ENCODE results near the gene RAD51B.
"Not testable (repeated sequence)": the region's sequence is repeated elsewhere in the genome, so short reads cannot be mapped to it uniquely, and the experiment has no call there.

RAD51B gene

DNA sequence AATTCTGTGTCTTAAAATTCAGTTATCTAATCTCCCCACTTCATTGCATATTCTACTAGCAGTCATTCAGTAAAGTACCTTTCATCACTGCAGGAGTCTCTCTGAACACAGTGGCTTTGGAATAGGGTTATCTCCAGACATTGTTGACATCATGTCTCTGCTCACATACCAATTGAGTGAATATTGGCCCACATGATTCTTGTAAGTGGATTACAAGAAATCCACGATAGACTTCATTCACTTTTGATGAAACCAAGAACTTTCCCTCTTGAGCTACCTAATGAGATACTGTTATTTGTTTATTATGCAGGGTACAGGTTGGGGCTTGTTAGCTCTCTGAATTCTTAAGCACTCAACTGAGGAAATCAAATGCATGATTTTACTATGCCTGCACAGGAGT is 284.9 kb downstream of the RAD51B start:
- no peak overlapping the region for H3K27ac ChIP-seq (ENCODE audit: low read depth, low read length)
- no peak overlapping the region for H3K4me3 ChIP-seq (ENCODE audit: low read length)
- peaks cover 29% of the 10 kb centered on the region for H3K4me1 ChIP-seq (ENCODE audit: insufficient read depth, low read length)
- no peak overlapping the region for H3K9ac ChIP-seq (ENCODE audit: low read depth, low read length)
- H3K9me3 ChIP-seq (ENCODE audit: insufficient read depth, low read depth, low read length) = peaks cover 35% of the 10 kb centered on the region
- WGBS = 60% methylated on average over 1 of the region's 1 CpG
- H3K36me3 ChIP-seq (ENCODE audit: insufficient read depth, low read length) = no peaks in the 10 kb centered on the region
- H3K27me3 ChIP-seq (ENCODE audit: insufficient read depth, low read length) = no peaks in the 10 kb centered on the region

- H3K27me3 ChIP-seq (ENCODE audit: insufficient read depth, low read length) = no peaks in the 10 kb centered on the region
- WGBS = 79% methylated on average over 2 of the region's 2 CpGs
- no peak overlapping the region for H3K27ac ChIP-seq (ENCODE audit: low read depth, low read length)
- peaks cover 29% of the 10 kb centered on the region for H3K4me1 ChIP-seq (ENCODE audit: insufficient read depth, low read length)
- H3K4me3 ChIP-seq (ENCODE audit: low read length) = no peak overlapping the region
- H3K36me3 ChIP-seq (ENCODE audit: insufficient read depth, low read length) = no peaks in the 10 kb centered on the region
- no peak overlapping the region for H3K9ac ChIP-seq (ENCODE audit: low read depth, low read length)
- peaks cover 22% of the 10 kb centered on the region for H3K9me3 ChIP-seq (ENCODE audit: insufficient read depth, low read depth, low read length)
These were observed 286.2 kb downstream of the RAD51B start for GRCh38 chr14:68105816-68106215.

- Histone ChIP-seq H3K9me3 (ENCODE audit: insufficient read depth, low read depth, low read length) (peaks cover 15% of the 10 kb centered on the region), H3K4me3 (ENCODE audit: low read length) (no peak overlapping the region)
These were observed 286.9 kb downstream of the RAD51B start for GRCh38 chr14:68106456-68106855.

DNA sequence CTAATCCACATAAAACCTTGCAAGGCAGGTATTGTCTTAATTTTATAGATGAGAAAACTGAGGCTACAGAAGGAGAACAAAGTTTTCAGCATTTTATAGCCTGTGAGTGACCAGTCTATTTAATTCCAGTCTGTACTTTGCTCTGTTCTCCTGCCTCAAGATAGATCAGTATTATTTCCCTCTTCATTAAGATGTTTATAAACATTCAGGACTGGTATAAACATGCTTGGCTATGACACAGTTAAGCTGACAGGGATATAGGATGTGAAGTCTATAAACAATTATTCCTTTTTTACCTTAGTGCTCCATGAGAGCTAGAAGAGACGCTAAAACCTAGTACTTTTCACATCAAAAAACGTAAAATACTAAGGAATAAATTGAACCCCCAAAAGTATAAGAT is 287.3 kb downstream of the RAD51B start:
- no peak overlapping the region for H3K4me3 ChIP-seq (ENCODE audit: low read length)
- no peaks in the 10 kb centered on the region for H3K27me3 ChIP-seq (ENCODE audit: insufficient read depth, low read length)
- no peak overlapping the region for H3K27ac ChIP-seq (ENCODE audit: low read depth, low read length)
- WGBS = 100% methylated on average over 2 of the region's 2 CpGs
- H3K4me1 ChIP-seq (ENCODE audit: insufficient read depth, low read length) = peaks cover 37% of the 10 kb centered on the region
- no peaks in the 10 kb centered on the region for H3K36me3 ChIP-seq (ENCODE audit: insufficient read depth, low read length)
- peaks cover 11% of the 10 kb centered on the region for H3K9me3 ChIP-seq (ENCODE audit: insufficient read depth, low read depth, low read length)
- no peak overlapping the region for H3K9ac ChIP-seq (ENCODE audit: low read depth, low read length)

More at GRCh38 chr14:68106456-68106855, 286.9 kb downstream of the RAD51B start:
- WGBS = 81% methylated on average over 1 of the region's 1 CpG
- Histone ChIP-seq H3K4me1 (ENCODE audit: insufficient read depth, low read length) (peaks cover 33% of the 10 kb centered on the region), H3K9ac (ENCODE audit: low read depth, low read length) (no peak overlapping the region), H3K27me3 (ENCODE audit: insufficient read depth, low read length) (no peaks in the 10 kb centered on the region), H3K36me3 (ENCODE audit: insufficient read depth, low read length) (no peaks in the 10 kb centered on the region), H3K27ac (ENCODE audit: low read depth, low read length) (no peak overlapping the region)

DNA sequence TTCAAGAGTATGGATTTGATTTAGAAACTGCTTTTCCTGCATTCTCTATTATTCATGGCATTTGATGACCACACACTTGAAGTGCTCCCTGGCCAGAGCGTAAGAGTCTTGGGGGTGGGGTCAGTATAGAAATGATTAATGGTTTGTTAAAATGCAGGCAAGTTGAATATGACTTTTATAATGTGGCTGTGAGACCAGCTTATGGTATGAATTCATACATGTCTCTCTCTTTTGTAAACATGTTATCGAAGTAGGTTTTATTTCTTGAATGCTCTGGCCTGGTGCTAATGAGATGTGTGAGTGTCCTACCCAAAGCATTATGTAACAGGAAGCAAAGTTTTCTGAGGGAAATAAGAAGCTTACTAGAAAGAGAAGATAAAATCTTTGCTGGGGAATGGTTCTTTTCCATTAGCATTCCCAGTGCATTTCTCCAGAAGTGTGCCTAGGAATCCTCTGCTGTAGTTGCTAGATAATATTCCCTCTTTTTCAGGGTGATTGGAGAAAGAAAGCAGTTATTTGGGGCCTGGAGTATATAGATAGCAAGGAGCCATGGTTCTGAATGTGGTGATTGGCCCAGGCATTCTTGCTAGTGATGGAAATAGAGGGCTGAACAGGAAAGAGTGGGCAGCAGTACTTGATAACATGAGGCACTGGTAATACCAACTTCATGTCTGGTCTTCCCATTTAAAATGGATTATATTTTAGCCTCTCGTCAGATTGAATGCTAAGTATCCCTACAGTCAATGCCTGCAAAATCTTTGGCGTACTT is 289.7 kb downstream of the RAD51B start:
- Histone ChIP-seq H3K9me3 (ENCODE audit: insufficient read depth, low read depth, low read length) (no peaks in the 10 kb centered on the region), H3K4me1 (ENCODE audit: insufficient read depth, low read length) (peaks cover 47% of the 10 kb centered on the region), H3K27ac (ENCODE audit: low read depth, low read length) (no peak overlapping the region), H3K36me3 (ENCODE audit: insufficient read depth, low read length) (no peaks in the 10 kb centered on the region), H3K27me3 (ENCODE audit: insufficient read depth, low read length) (no peaks in the 10 kb centered on the region), H3K9ac (ENCODE audit: low read depth, low read length) (no peak overlapping the region), H3K4me3 (ENCODE audit: low read length) (no peak overlapping the region)
- WGBS = 96% methylated on average over 4 of the region's 4 CpGs

DNA sequence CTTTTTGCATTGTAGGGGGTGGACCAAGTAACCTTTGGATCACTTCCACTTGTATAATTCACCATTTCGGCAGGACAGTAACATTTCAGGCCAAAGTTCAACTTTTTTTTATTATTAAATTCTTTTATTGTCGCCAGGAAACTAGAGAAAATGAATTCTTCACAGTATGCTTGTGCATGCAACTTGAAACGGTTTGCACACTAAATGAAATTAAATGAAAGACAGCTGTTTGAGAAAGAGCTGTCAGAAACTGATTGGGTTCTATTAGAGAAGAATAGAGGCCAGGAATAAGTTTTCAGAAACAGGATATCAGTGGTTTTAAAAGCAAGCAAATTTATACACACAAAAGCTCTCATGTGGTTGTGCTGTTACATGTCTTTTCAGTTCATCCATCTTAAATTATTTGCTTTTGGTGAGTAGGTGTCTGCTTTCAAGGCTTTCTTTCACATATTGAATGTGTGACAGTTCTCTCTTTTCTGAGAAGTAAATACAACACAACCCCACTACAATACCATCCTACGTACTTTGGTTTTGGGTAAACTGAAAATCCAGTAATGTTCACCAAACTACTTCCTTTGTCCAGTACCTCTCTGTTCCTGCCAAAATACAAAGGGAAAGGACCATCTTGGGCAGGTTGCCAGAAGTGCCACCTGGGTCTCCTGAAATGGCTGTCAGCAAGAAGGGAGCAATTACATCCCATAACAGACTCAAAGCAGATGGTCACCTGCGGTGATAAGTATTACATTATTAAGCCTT is 291.7 kb downstream of the RAD51B start:
- Histone ChIP-seq H3K9ac (ENCODE audit: low read depth, low read length) (no peak overlapping the region), H3K27ac (ENCODE audit: low read depth, low read length) (no peak overlapping the region), H3K4me3 (ENCODE audit: low read length) (no peak overlapping the region), H3K27me3 (ENCODE audit: insufficient read depth, low read length) (no peaks in the 10 kb centered on the region), H3K36me3 (ENCODE audit: insufficient read depth, low read length) (no peaks in the 10 kb centered on the region), H3K4me1 (ENCODE audit: insufficient read depth, low read length) (peaks cover 28% of the 10 kb centered on the region), H3K9me3 (ENCODE audit: insufficient read depth, low read depth, low read length) (no peaks in the 10 kb centered on the region)
- 93% methylated on average over 5 of the region's 5 CpGs for WGBS

- Histone ChIP-seq H3K9me3 (ENCODE audit: insufficient read depth, low read depth, low read length) (no peaks in the 10 kb centered on the region), H3K36me3 (ENCODE audit: insufficient read depth, low read length) (no peaks in the 10 kb centered on the region), H3K4me1 (ENCODE audit: insufficient read depth, low read length) (peaks cover 25% of the 10 kb centered on the region), H3K27me3 (ENCODE audit: insufficient read depth, low read length) (no peaks in the 10 kb centered on the region), H3K27ac (ENCODE audit: low read depth, low read length) (no peak overlapping the region), H3K9ac (ENCODE audit: low read depth, low read length) (no peak overlapping the region), H3K4me3 (ENCODE audit: low read length) (no peak overlapping the region)
- WGBS = 95% methylated on average over 2 of the region's 2 CpGs
These were observed 292.3 kb downstream of the RAD51B start for GRCh38 chr14:68111853-68112270.

- Histone ChIP-seq H3K4me1 (ENCODE audit: insufficient read depth, low read length) (peaks cover 25% of the 10 kb centered on the region), H3K36me3 (ENCODE audit: insufficient read depth, low read length) (no peaks in the 10 kb centered on the region), H3K9me3 (ENCODE audit: insufficient read depth, low read depth, low read length) (no peaks in the 10 kb centered on the region), H3K4me3 (ENCODE audit: low read length) (no peak overlapping the region), H3K27ac (ENCODE audit: low read depth, low read length) (no peak overlapping the region), H3K9ac (ENCODE audit: low read depth, low read length) (no peak overlapping the region), H3K27me3 (ENCODE audit: insufficient read depth, low read length) (no peaks in the 10 kb centered on the region)
- 100% methylated on average over 1 of the region's 1 CpG for WGBS
These were observed 292.9 kb downstream of the RAD51B start for GRCh38 chr14:68112442-68112841.

GRCh38 chr14:68113343-68113930 is 293.9 kb downstream of the RAD51B start:
- H3K9ac ChIP-seq (ENCODE audit: low read depth, low read length) = no peak overlapping the region
- H3K27me3 ChIP-seq (ENCODE audit: insufficient read depth, low read length) = no peaks in the 10 kb centered on the region
- peaks cover 25% of the 10 kb centered on the region for H3K4me1 ChIP-seq (ENCODE audit: insufficient read depth, low read length)
- no peak overlapping the region; the same call in 1 of the 2 replicates for H3K27ac ChIP-seq (ENCODE audit: low read depth, low read length)
- no peaks in the 10 kb centered on the region for H3K9me3 ChIP-seq (ENCODE audit: insufficient read depth, low read depth, low read length)
- no peak overlapping the region for H3K4me3 ChIP-seq (ENCODE audit: low read length)
- 76% methylated on average over 3 of the region's 3 CpGs for WGBS
- no peaks in the 10 kb centered on the region for H3K36me3 ChIP-seq (ENCODE audit: insufficient read depth, low read length)

- not testable (repeated sequence) for H3K9me3 ChIP-seq (ENCODE audit: insufficient read depth, low read depth, low read length); H3K27ac ChIP-seq (ENCODE audit: low read depth, low read length); H3K27me3 ChIP-seq (ENCODE audit: insufficient read depth, low read length); H3K4me3 ChIP-seq (ENCODE audit: low read length); H3K36me3 ChIP-seq (ENCODE audit: insufficient read depth, low read length); H3K9ac ChIP-seq (ENCODE audit: low read depth, low read length)
- peaks cover 25% of the 10 kb centered on the region for H3K4me1 ChIP-seq (ENCODE audit: insufficient read depth, low read length)
These were observed 296.4 kb downstream of the RAD51B start for GRCh38 chr14:68115952-68116351.

- Histone ChIP-seq H3K9ac (ENCODE audit: low read depth, low read length) (no peak overlapping the region), H3K4me1 (ENCODE audit: insufficient read depth, low read length) (peaks cover 6% of the 10 kb centered on the region; the same call in 1 of the 2 replicates), H3K36me3 (ENCODE audit: insufficient read depth, low read length) (no peaks in the 10 kb centered on the region), H3K4me3 (ENCODE audit: low read length) (no peak overlapping the region), H3K27ac (ENCODE audit: low read depth, low read length) (no peak overlapping the region), H3K9me3 (ENCODE audit: insufficient read depth, low read depth, low read length) (no peaks in the 10 kb centered on the region), H3K27me3 (ENCODE audit: insufficient read depth, low read length) (no peaks in the 10 kb centered on the region)
These were observed 303.1 kb downstream of the RAD51B start for GRCh38 chr14:68122651-68123050.

Measured in HUES64 (cell line).